Endodermal cell (in vitro differentiated cells): ENCODE results near the gene CUL2. TPM values are rescaled to one million over a fixed set of nuclear protein-coding genes. Genes with fewer than 3 reads are reported as not detected.

ENCODE experiments used
- DNase-seq: peaks from one replicate; pipeline ENCODE4 v3.0.0-alpha.2; 2017
- H3K27ac ChIP-seq: 2 replicates; pipeline ENCODE4 v1.5.1; 2013; ENCODE audit warnings: mild to moderate bottlenecking, low read depth, low read length, moderate library complexity
- H3K27me3 ChIP-seq: 2 replicates; pipeline ENCODE4 v1.6.1; 2013; ENCODE audit warnings: mild to moderate bottlenecking, low read length, moderate library complexity; ENCODE audit not compliant: insufficient read depth, control insufficient read depth, poor library complexity, severe bottlenecking
- H3K36me3 ChIP-seq: 2 replicates; pipeline ENCODE4 v1.7.0; 2013; ENCODE audit warnings: mild to moderate bottlenecking, low read length, moderate library complexity; ENCODE audit not compliant: control insufficient read depth, insufficient read depth
- H3K4me1 ChIP-seq: one replicate; pipeline ENCODE4 v1.7.0; 2013; ENCODE audit warnings: low read length; ENCODE audit not compliant: control insufficient read depth, insufficient read depth
- H3K4me3 ChIP-seq: 2 replicates; pipeline ENCODE4 v1.5.1; 2013; ENCODE audit warnings: mild to moderate bottlenecking, low read length, moderate library complexity
- H3K9ac ChIP-seq: 2 replicates; pipeline ENCODE4 v1.6.1; 2013; ENCODE audit warnings: mild to moderate bottlenecking, low read length, moderate library complexity; ENCODE audit not compliant: poor library complexity, severe bottlenecking; ENCODE audit errors: extremely low read depth
- H3K9me3 ChIP-seq: 2 replicates; pipeline ENCODE4 v1.6.1; 2013; ENCODE audit warnings: mild to moderate bottlenecking, low read length, moderate library complexity; ENCODE audit not compliant: control insufficient read depth
- H3K27ac Mint-ChIP-seq: 2 replicates; pipeline ENCODE4 v1.8.0; 2020; ENCODE audit warnings: mixed read lengths
- H3K27me3 Mint-ChIP-seq: 2 replicates; pipeline ENCODE4 v1.8.0; 2021; ENCODE audit warnings: mild to moderate bottlenecking, mixed read lengths; ENCODE audit not compliant: insufficient read depth
- H3K36me3 Mint-ChIP-seq: 2 replicates; pipeline ENCODE4 v1.8.0; 2020; ENCODE audit warnings: low read depth, mixed read lengths
- H3K4me1 Mint-ChIP-seq: 2 replicates; pipeline ENCODE4 v1.8.0; 2020; ENCODE audit warnings: mixed read lengths
- H3K4me3 Mint-ChIP-seq: 2 replicates; pipeline ENCODE4 v1.8.0; 2020; ENCODE audit warnings: mild to moderate bottlenecking, moderate library complexity, mixed read lengths
- H3K9me3 Mint-ChIP-seq: 2 replicates; pipeline ENCODE4 v1.8.0; 2020; ENCODE audit warnings: mild to moderate bottlenecking, mixed read lengths
- CTCF ChIP-seq: fragments of 200-600 bp; sonication (generic); conservative IDR thresholded peaks from 2 replicates; pipeline ENCODE4 v1.5.0; 2021; ENCODE audit warnings: antibody characterized with exemption, mild to moderate bottlenecking
- WGBS, 2 experiments: methylation state at CpG; one replicate each; pipeline versions ENCODE4 v1.1.5 to v1.1.7; 2013; ENCODE audit warnings: missing lambda C conversion rate in 2 of 2, mixed read lengths in 1 of 2; ENCODE audit not compliant: insufficient coverage in 1 of 2, insufficient read length in 1 of 2; 5-methylcytosine and 5-hydroxymethylcytosine counted together
- total RNA-seq, 2 donors: library from RNA; stranded (reverse); fragmentation: NEBNext Ultra II Directional in 1 of 2; extraction: Animal tissue kit (Norgen Biotek cat#: 25700) in 1 of 2; gene quantifications; 2 replicates in 1 of 2; 3 replicates in 1 of 2; pipeline ENCODE4 v1.2.1, GENCODE V29; 2021

CUL2 gene
- total RNA-seq, 2 donors from 2014 or later, result 39.2 to 41.5 TPM

DNA sequence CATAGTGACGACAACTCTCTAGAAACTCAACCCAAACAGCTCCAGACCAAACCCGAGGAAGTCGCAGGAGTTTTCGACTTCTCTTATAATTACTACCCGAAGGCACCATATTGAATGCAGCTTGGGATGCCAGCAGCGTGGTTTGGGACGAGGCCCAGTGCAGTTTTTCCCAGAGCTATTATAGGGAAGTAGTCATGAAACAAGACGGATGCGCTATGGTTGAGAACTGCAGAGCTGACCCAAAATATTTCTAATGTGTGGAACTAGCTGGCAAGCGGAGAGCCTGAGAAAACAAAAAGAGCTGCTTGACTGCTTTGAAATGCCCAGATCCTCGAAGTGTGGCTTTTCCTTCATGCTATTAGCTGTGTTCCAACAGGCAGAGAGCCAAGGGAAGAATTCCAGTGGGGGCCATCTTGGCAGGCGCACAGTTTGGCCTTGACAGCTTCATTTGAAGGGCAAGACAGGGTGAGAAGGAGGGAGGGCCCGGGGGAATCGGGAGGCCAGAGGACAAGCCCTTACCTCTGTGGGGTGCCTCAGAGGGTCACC lies 122.7 kb downstream of the CUL2 start:
- H3K4me1 ChIP-seq, result no peaks in the 10 kb centered on the region
- no peaks in the 10 kb centered on the region for H3K36me3 ChIP-seq
- no peaks in the 10 kb centered on the region for H3K4me1 Mint-ChIP-seq
- H3K27ac Mint-ChIP-seq, result no peak overlapping the region
- no peak overlapping the region for H3K4me3 ChIP-seq
- no peak for TF ChIP-seq CTCF
- WGBS, 2 experiments, result 90 to 91% methylated on average over 9 to 14 of the region's 14 CpGs
- H3K27ac ChIP-seq, result no peak overlapping the region
- no peak for DNase-seq
- H3K9me3 Mint-ChIP-seq, result no peaks in the 10 kb centered on the region
- H3K36me3 Mint-ChIP-seq, result no peaks in the 10 kb centered on the region
- no peak overlapping the region for H3K4me3 Mint-ChIP-seq
- H3K9me3 ChIP-seq, result no peaks in the 10 kb centered on the region
- no peaks in the 10 kb centered on the region for H3K27me3 Mint-ChIP-seq
- H3K27me3 ChIP-seq, result no peaks in the 10 kb centered on the region
- no peak overlapping the region for H3K9ac ChIP-seq

DNA sequence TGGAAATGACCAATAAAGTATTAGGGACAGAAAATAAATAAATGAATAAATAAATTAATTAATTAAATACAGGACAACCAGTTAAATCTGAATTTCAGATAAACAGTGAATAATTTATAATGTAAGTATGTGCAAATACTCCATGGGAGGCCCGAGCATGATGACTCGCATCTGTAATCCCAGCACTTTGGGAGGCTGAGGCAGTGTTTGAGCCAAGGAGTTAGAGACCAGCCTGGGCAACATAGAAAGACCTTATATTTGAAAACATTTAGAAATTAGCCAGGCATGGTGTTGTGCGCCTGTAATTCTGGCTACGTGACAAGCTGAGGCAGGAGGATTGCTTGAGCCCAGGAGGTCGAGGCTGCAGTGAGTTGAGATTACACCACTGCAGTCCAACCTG lies 123.7 kb downstream of the CUL2 start:
- Mint-ChIP-seq H3K27ac (no peak overlapping the region), H3K27me3 (no peaks in the 10 kb centered on the region), H3K4me3 (no peak overlapping the region), H3K36me3 (no peaks in the 10 kb centered on the region), H3K4me1 (no peaks in the 10 kb centered on the region), H3K9me3 (no peaks in the 10 kb centered on the region)
- Histone ChIP-seq H3K4me3 (no peak overlapping the region), H3K36me3 (no peaks in the 10 kb centered on the region), H3K27me3 (no peaks in the 10 kb centered on the region), H3K9me3 (no peaks in the 10 kb centered on the region), H3K9ac (no peak overlapping the region), H3K4me1 (no peaks in the 10 kb centered on the region), H3K27ac (no peak overlapping the region)
- no peak for DNase-seq
- no peak for TF ChIP-seq CTCF
- 88 to 95% methylated on average over 4 to 5 of the region's 5 CpGs for WGBS, 2 experiments

- no peak overlapping the region for H3K4me3 Mint-ChIP-seq
- TF ChIP-seq CTCF, result no peak
- H3K27ac Mint-ChIP-seq, result no peak overlapping the region
- no peaks in the 10 kb centered on the region for H3K9me3 Mint-ChIP-seq
- Histone ChIP-seq H3K27ac (no peak overlapping the region), H3K4me1 (no peaks in the 10 kb centered on the region), H3K9me3 (no peaks in the 10 kb centered on the region), H3K36me3 (no peaks in the 10 kb centered on the region), H3K27me3 (no peaks in the 10 kb centered on the region), H3K9ac (no peak overlapping the region), H3K4me3 (no peak overlapping the region)
- 93 to 94% methylated on average over 3 to 5 of the region's 5 CpGs for WGBS, 2 experiments
- no peaks in the 10 kb centered on the region for H3K27me3 Mint-ChIP-seq
- H3K36me3 Mint-ChIP-seq, result no peaks in the 10 kb centered on the region
- DNase-seq, result no peak
- no peaks in the 10 kb centered on the region for H3K4me1 Mint-ChIP-seq
Observed at GRCh38 chr10:34966040-34966439, 124.1 kb downstream of the CUL2 start.
